Neural cell (in vitro differentiated cells): ENCODE measurements around the gene SLC1A2. TPM values are rescaled to one million over a fixed set of nuclear protein-coding genes. Genes with fewer than 3 reads are reported as not detected.

Experiments
- H2AFZ ChIP-seq: fragments of 200-600, 300-800 bp; sonication (generic), shearing (Covaris generic); 2 replicates; pipeline ENCODE4 v1.6.0; 2014; ENCODE audit warnings: low read depth, mild to moderate bottlenecking, antibody characterized with exemption, low read length, moderate library complexity
- H3F3A ChIP-seq: fragments of 200-600 bp; shearing (Covaris generic); 2 replicates; pipeline ENCODE4 v1.6.1; 2016; ENCODE audit warnings: mild to moderate bottlenecking, moderate library complexity, mixed read lengths, antibody characterized with exemption, low read length; ENCODE audit not compliant: insufficient read depth, poor library complexity, severe bottlenecking
- H3K27ac ChIP-seq: fragments of 200-600, 300-800 bp; sonication (generic), shearing (Covaris generic); 2 replicates; pipeline ENCODE4 v1.5.1; 2014; ENCODE audit warnings: mild to moderate bottlenecking, low read length, moderate library complexity
- H3K27me3 ChIP-seq: fragments of 300-800, 200-600 bp; sonication (generic), shearing (Covaris generic); 2 replicates; pipeline ENCODE4 v1.6.0; 2014; ENCODE audit warnings: mild to moderate bottlenecking, low read depth, low read length, moderate library complexity; ENCODE audit not compliant: insufficient read depth
- H3K36me3 ChIP-seq: fragments of 300-800, 200-600 bp; sonication (generic), shearing (Covaris generic); 2 replicates; pipeline ENCODE4 v1.5.1; 2014; ENCODE audit warnings: mild to moderate bottlenecking, antibody characterized with exemption, low read length, moderate library complexity; ENCODE audit not compliant: insufficient read depth
- H3K4me2 ChIP-seq: fragments of 300-800, 200-600 bp; sonication (generic), shearing (Covaris generic); 2 replicates; pipeline ENCODE4 v1.6.0; 2014; ENCODE audit warnings: mild to moderate bottlenecking, low read length
- H3K4me3 ChIP-seq: fragments of 300-800, 200-600 bp; sonication (generic), shearing (Covaris generic); 2 replicates; pipeline ENCODE4 v1.5.1; 2014; ENCODE audit warnings: mild to moderate bottlenecking, low read length, moderate library complexity
- H3K79me2 ChIP-seq: fragments of 200-600 bp; shearing (Covaris generic); replicated peaks from 2 replicates; pipeline ENCODE4 v1.6.0; 2014; ENCODE audit warnings: mild to moderate bottlenecking, low read length, moderate library complexity; ENCODE audit not compliant: insufficient read depth
- H3K9ac ChIP-seq: fragments of 300-800, 200-600 bp; sonication (generic), shearing (Covaris generic); 2 replicates; pipeline ENCODE4 v1.6.1; 2016; ENCODE audit warnings: mild to moderate bottlenecking, low read length, mixed read lengths
- H3K9me2 ChIP-seq: fragments of 200-600 bp; shearing (Covaris generic); 2 replicates; pipeline ENCODE4 v1.6.1; 2016; ENCODE audit warnings: mild to moderate bottlenecking, low read length, mixed read lengths; ENCODE audit not compliant: insufficient read depth
- H3K9me3 ChIP-seq: fragments of 200-600, 300-800 bp; sonication (generic), shearing (Covaris generic); 2 replicates; pipeline ENCODE4 v1.6.1; 2016; ENCODE audit warnings: mild to moderate bottlenecking, mixed run types, low read length, moderate library complexity, mixed read lengths
- H4K20me1 ChIP-seq: fragments of 200-600 bp; shearing (Covaris generic); 2 replicates; pipeline ENCODE4 v1.6.1; 2016; ENCODE audit warnings: mild to moderate bottlenecking, mixed run types; ENCODE audit not compliant: insufficient read depth
- EP300 ChIP-seq: fragments of 450-650 bp; conservative IDR thresholded peaks from 2 replicates; pipeline ENCODE4 v1.6.1; 2014; ENCODE audit warnings: antibody characterized with exemption, mild to moderate bottlenecking, moderate library complexity; ENCODE audit not compliant: poor library complexity, severe bottlenecking
- EZH2 ChIP-seq: fragments of 200-600, 300-800 bp; shearing (Covaris generic), sonication (generic); IDR thresholded peaks from 2 replicates; pipeline ENCODE4 v1.6.1; 2014; ENCODE audit warnings: antibody characterized with exemption, low read length, borderline replicate concordance, mild to moderate bottlenecking; ENCODE audit not compliant: insufficient read depth, poor library complexity, severe bottlenecking
- MXI1 ChIP-seq: fragments of 450-650 bp; conservative IDR thresholded peaks from 2 replicates; pipeline ENCODE4 v1.6.1; 2014; ENCODE audit warnings: antibody characterized with exemption, mild to moderate bottlenecking; ENCODE audit not compliant: poor library complexity, severe bottlenecking
- POLR2AphosphoS5 ChIP-seq: IDR thresholded peaks from 2 replicates; pipeline ENCODE4 v1.6.1; 2012
- RAD21 ChIP-seq: fragments of 450-650 bp; conservative IDR thresholded peaks from 2 replicates; pipeline ENCODE4 v1.6.1; 2014; ENCODE audit warnings: antibody characterized with exemption, mild to moderate bottlenecking, moderate library complexity
- SMC3 ChIP-seq: fragments of 450-650 bp; conservative IDR thresholded peaks from 2 replicates; pipeline ENCODE4 v1.6.1; 2014; ENCODE audit warnings: antibody characterized with exemption, mild to moderate bottlenecking, moderate library complexity; ENCODE audit not compliant: poor library complexity
- TAF1 ChIP-seq: IDR thresholded peaks from 2 replicates; pipeline ENCODE4 v1.6.1; 2012; ENCODE audit warnings: low read depth
- polyA plus RNA-seq: library from polyadenylated mRNA; depleted of rRNA; stranded (reverse); fragments of >200 nt; gene quantifications from 2 replicates; pipeline ENCODE4 v1.2.3, GENCODE V29; 2014
- TF ChIP-seq, protein P1 (sequence below): IDR thresholded peaks from 2 replicates; pipeline ENCODE4 v1.6.1; 2012; ENCODE audit warnings: borderline replicate concordance
- TF ChIP-seq, protein P2 (sequence below): fragments of 450-650 bp; IDR thresholded peaks from 2 replicates; pipeline ENCODE4 v1.5.1; 2014; ENCODE audit warnings: antibody characterized with exemption, mild to moderate bottlenecking, moderate library complexity; ENCODE audit not compliant: poor library complexity, severe bottlenecking

The SLC1A2 gene
- polyA plus RNA-seq, 1 donor from 2014 or later = 134 TPM

DNA sequence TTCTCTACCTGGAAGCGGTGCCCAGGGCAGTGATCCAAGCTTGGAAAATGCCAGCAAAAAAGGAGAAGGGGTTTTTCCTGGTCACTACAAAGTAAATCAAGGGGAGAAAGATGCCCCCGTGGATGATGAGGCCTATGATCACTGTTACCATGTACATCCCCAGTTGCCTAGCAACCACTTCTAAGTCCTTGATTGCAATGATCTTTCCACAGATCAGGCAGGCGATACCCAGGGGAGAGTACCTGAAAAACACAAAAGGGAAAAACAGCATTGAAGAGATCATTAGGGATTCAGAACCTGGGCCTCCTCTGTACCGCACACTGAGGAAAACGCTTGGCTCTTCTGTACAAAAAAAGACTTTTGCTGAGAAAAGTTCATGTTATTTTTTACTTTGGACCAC lies 127.1 kb downstream of the SLC1A2 start:
- Histone ChIP-seq H3K27me3 (no peaks in the 10 kb centered on the region), H2AFZ (no peak overlapping the region), H3K4me2 (peak overlapping the region; percentile 32), H3K9ac (peak overlapping the region; percentile 33), H3K79me2 (no peaks in the 10 kb centered on the region), H3K27ac (peak overlapping the region; percentile 80), H3K36me3 (no peaks in the 10 kb centered on the region), H3F3A (peaks cover 6% of the 10 kb centered on the region), H3K4me3 (peak overlapping the region; percentile 50), H3K9me3 (no peaks in the 10 kb centered on the region), H3K9me2 (no peaks in the 10 kb centered on the region), H4K20me1 (no peaks in the 10 kb centered on the region)
- no peak for TF ChIP-seq SMC3
- peak; percentile 18 for TF ChIP-seq RAD21
- no peak for TF ChIP-seq EZH2
- TF ChIP-seq, protein P1, sequence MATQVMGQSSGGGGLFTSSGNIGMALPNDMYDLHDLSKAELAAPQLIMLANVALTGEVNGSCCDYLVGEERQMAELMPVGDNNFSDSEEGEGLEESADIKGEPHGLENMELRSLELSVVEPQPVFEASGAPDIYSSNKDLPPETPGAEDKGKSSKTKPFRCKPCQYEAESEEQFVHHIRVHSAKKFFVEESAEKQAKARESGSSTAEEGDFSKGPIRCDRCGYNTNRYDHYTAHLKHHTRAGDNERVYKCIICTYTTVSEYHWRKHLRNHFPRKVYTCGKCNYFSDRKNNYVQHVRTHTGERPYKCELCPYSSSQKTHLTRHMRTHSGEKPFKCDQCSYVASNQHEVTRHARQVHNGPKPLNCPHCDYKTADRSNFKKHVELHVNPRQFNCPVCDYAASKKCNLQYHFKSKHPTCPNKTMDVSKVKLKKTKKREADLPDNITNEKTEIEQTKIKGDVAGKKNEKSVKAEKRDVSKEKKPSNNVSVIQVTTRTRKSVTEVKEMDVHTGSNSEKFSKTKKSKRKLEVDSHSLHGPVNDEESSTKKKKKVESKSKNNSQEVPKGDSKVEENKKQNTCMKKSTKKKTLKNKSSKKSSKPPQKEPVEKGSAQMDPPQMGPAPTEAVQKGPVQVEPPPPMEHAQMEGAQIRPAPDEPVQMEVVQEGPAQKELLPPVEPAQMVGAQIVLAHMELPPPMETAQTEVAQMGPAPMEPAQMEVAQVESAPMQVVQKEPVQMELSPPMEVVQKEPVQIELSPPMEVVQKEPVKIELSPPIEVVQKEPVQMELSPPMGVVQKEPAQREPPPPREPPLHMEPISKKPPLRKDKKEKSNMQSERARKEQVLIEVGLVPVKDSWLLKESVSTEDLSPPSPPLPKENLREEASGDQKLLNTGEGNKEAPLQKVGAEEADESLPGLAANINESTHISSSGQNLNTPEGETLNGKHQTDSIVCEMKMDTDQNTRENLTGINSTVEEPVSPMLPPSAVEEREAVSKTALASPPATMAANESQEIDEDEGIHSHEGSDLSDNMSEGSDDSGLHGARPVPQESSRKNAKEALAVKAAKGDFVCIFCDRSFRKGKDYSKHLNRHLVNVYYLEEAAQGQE = peak; percentile 39
- TF ChIP-seq, protein P2, sequence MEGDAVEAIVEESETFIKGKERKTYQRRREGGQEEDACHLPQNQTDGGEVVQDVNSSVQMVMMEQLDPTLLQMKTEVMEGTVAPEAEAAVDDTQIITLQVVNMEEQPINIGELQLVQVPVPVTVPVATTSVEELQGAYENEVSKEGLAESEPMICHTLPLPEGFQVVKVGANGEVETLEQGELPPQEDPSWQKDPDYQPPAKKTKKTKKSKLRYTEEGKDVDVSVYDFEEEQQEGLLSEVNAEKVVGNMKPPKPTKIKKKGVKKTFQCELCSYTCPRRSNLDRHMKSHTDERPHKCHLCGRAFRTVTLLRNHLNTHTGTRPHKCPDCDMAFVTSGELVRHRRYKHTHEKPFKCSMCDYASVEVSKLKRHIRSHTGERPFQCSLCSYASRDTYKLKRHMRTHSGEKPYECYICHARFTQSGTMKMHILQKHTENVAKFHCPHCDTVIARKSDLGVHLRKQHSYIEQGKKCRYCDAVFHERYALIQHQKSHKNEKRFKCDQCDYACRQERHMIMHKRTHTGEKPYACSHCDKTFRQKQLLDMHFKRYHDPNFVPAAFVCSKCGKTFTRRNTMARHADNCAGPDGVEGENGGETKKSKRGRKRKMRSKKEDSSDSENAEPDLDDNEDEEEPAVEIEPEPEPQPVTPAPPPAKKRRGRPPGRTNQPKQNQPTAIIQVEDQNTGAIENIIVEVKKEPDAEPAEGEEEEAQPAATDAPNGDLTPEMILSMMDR = no peak
- TF ChIP-seq TAF1 = no peak
- peak; percentile 59 for TF ChIP-seq EP300
- TF ChIP-seq MXI1 = no peak
- peak; percentile 68 for TF ChIP-seq POLR2AphosphoS5

DNA sequence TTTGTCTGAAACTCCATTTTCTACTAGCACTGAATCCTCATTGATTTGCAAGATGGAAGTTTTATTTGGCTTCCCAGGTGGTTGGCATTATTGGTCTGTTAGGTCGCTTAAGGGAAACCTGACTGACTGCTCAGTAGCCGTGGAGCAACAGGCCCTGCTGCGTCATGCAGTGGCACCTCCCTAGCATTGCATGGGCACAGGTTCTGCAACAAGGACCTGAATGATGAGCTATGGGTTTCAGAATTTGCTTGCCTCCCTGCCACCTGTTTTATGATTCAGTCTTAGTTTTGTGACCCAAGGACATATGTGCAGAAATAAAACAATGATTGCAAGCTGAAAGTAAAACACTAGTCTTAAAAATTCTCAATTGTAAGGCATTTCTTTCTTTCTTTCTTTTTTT lies 128.5 kb downstream of the SLC1A2 start:
- Histone ChIP-seq H3K4me3 (no peak overlapping the region), H3K27ac (no peak overlapping the region), H4K20me1 (no peaks in the 10 kb centered on the region), H3K9me3 (no peaks in the 10 kb centered on the region), H3K27me3 (no peaks in the 10 kb centered on the region), H2AFZ (no peak overlapping the region), H3K9me2 (no peaks in the 10 kb centered on the region), H3F3A (peaks cover 6% of the 10 kb centered on the region), H3K79me2 (no peaks in the 10 kb centered on the region), H3K4me2 (no peak overlapping the region), H3K9ac (no peak overlapping the region), H3K36me3 (no peaks in the 10 kb centered on the region)
- no peak for TF ChIP-seq MXI1
- no peak for TF ChIP-seq EP300
- no peak for TF ChIP-seq EZH2
- TF ChIP-seq POLR2AphosphoS5 = no peak
- no peak for TF ChIP-seq RAD21
- TF ChIP-seq, protein P1 = no peak
- TF ChIP-seq, protein P2 = no peak
- no peak for TF ChIP-seq TAF1
